ENCODE measurements around the gene PCDHB14.
"Not testable (repeated sequence)": the region's sequence is repeated elsewhere in the genome, so short reads cannot be mapped to it uniquely, and the experiment has no call there.

Gene PCDHB14

GRCh38 chr5:141236516-141237313 lies 13.6 kb downstream of the PCDHB14 start:
- in situ Hi-C loops (cut with MboI; ENCODE audit: low pct_unique_long_range_greater_than_20kb, low sequenced_read_pairs, unreplicated experiment), result no loop called here
- no peak for TF ChIP-seq CTCF (IDR thresholded peaks at IDR 0.05; ENCODE audit: extremely low read depth, insufficient read depth, missing control alignments)
- DNase-seq (ENCODE audit: low spot score), result no peak

- no peak for DNase-seq (ENCODE audit: low spot score)
- TF ChIP-seq CTCF (IDR thresholded peaks at IDR 0.05; ENCODE audit: extremely low read depth, insufficient read depth, missing control alignments), result no peak
- in situ Hi-C loops (cut with MboI; ENCODE audit: low pct_unique_long_range_greater_than_20kb, low sequenced_read_pairs, unreplicated experiment), result no loop called here
These were observed 18.4 kb downstream of the PCDHB14 start for GRCh38 chr5:141241496-141241895.

GRCh38 chr5:141245250-141245717 lies 22.1 kb downstream of the PCDHB14 start, which contains the start of gene PCDHB15:
PCDHB15 (plus strand) TSS chr5:141245395; CDS start chr5:141245579, 184 bp downstream.
- no peak for DNase-seq (ENCODE audit: low spot score)
- in situ Hi-C loops (cut with MboI; ENCODE audit: low pct_unique_long_range_greater_than_20kb, low sequenced_read_pairs, unreplicated experiment), result no loop called here
- peak; percentile 20 for TF ChIP-seq CTCF (IDR thresholded peaks at IDR 0.05; ENCODE audit: extremely low read depth, insufficient read depth, missing control alignments)

- in situ Hi-C loops (cut with MboI; ENCODE audit: low pct_unique_long_range_greater_than_20kb, low sequenced_read_pairs, unreplicated experiment); DNase-seq (ENCODE audit: low spot score): not testable (repeated sequence)
These were observed 23.8 kb downstream of the PCDHB14 start for GRCh38 chr5:141246971-141247370.

- DNase-seq (ENCODE audit: low spot score); in situ Hi-C loops (cut with MboI; ENCODE audit: low pct_unique_long_range_greater_than_20kb, low sequenced_read_pairs, unreplicated experiment): not testable (repeated sequence)
These were observed 24.3 kb downstream of the PCDHB14 start for GRCh38 chr5:141247434-141247833.

- no peak for TF ChIP-seq CTCF (IDR thresholded peaks at IDR 0.05; ENCODE audit: extremely low read depth, insufficient read depth, missing control alignments)
- in situ Hi-C loops (cut with MboI; ENCODE audit: low pct_unique_long_range_greater_than_20kb, low sequenced_read_pairs, unreplicated experiment), result no loop called here
These were observed 27.4 kb downstream of the PCDHB14 start for GRCh38 chr5:141250576-141250975.

GRCh38 chr5:141258464-141258863 lies 35.3 kb downstream of the PCDHB14 start:
- no peak for DNase-seq (ENCODE audit: low spot score)
- no peak for TF ChIP-seq CTCF (IDR thresholded peaks at IDR 0.05; ENCODE audit: extremely low read depth, insufficient read depth, missing control alignments)
- in situ Hi-C loops (cut with MboI; ENCODE audit: low pct_unique_long_range_greater_than_20kb, low sequenced_read_pairs, unreplicated experiment), result no loop called here

More at GRCh38 chr5:141250576-141250975, 27.4 kb downstream of the PCDHB14 start:
- no peak for DNase-seq (ENCODE audit: low spot score)
